Caco-2 (cell line): ENCODE data around the gene TMEM89. TPM values are rescaled to one million over a fixed set of nuclear protein-coding genes. Genes with fewer than 3 reads are reported as not detected.

Experiments used
- BruUV-seq: library from RNA; stranded (reverse); fragments of 400-500 nt; replicated peaks from 2 replicates; lab custom pipeline; 2021; lab: Mats Ljungman, UMichigan
- CTCF ChIA-PET: fragments of 300-600 bp; sonication (Branson Sonifier 250); formaldehyde crosslinking; loops from one replicate; lab custom pipeline; 2022; ENCODE audit warnings: antibody characterized with exemption; lab: Charles Lee
- POLR2A ChIA-PET: fragments of 300-600 bp; sonication (Branson Sonifier 250); formaldehyde crosslinking; loops from one replicate; lab custom pipeline; 2022; ENCODE audit warnings: antibody characterized with exemption; lab: Charles Lee
- DNase-seq, 2 experiments: peaks; one replicate each; pipeline versions ENCODE4 v3.0.0 to v3.0.0-alpha.2; 2020 to 2022
- H3K27me3 ChIP-seq: replicated peaks from 2 replicates; pipeline ENCODE4 v1.6.0; 2011; ENCODE audit warnings: low read length; ENCODE audit not compliant: control insufficient read depth, insufficient read depth
- H3K36me3 ChIP-seq: 2 replicates; pipeline ENCODE4 v1.5.1; 2011; ENCODE audit warnings: low read length; ENCODE audit not compliant: control insufficient read depth, insufficient read depth
- H3K4me1 ChIP-seq: fragments of 250-450 bp; sonication (Bioruptor Pico); 2 replicates; pipeline ENCODE4 v1.5.1; 2020; ENCODE audit warnings: mild to moderate bottlenecking
- H3K4me3 ChIP-seq: 2 replicates; pipeline ENCODE4 v1.5.1; 2011; ENCODE audit warnings: low read depth, mild to moderate bottlenecking, control low read depth, low read length
- H3K9me3 ChIP-seq: fragments of 250-450 bp; sonication (Bioruptor Pico); 2 replicates; pipeline ENCODE4 v1.5.1; 2020; ENCODE audit warnings: mild to moderate bottlenecking, moderate library complexity
- H3K27ac Mint-ChIP-seq: one replicate; pipeline ENCODE4 v1.8.0; 2022; ENCODE audit warnings: mixed read lengths; ENCODE audit not compliant: unreplicated experiment
- H3K27me3 Mint-ChIP-seq: one replicate; pipeline ENCODE4 v1.8.0; 2022; ENCODE audit warnings: mixed read lengths; ENCODE audit not compliant: insufficient read depth, unreplicated experiment
- H3K36me3 Mint-ChIP-seq: one replicate; pipeline ENCODE4 v1.8.0; 2022; ENCODE audit warnings: mild to moderate bottlenecking, mixed read lengths; ENCODE audit not compliant: insufficient read depth, unreplicated experiment
- H3K4me1 Mint-ChIP-seq: one replicate; pipeline ENCODE4 v1.8.0; 2022; ENCODE audit warnings: low read depth, mixed read lengths; ENCODE audit not compliant: unreplicated experiment
- H3K4me3 Mint-ChIP-seq: one replicate; pipeline ENCODE4 v1.8.0; 2022; ENCODE audit warnings: mild to moderate bottlenecking, moderate library complexity, mixed read lengths; ENCODE audit not compliant: unreplicated experiment
- H3K9me3 Mint-ChIP-seq: one replicate; pipeline ENCODE4 v1.8.0; 2022; ENCODE audit warnings: mixed read lengths; ENCODE audit not compliant: unreplicated experiment
- CTCF ChIP-seq, 2 experiments: fragments of 200-600 bp in 1 of 2; IDR thresholded peaks; 1 replicate in 1 of 2; 2 replicates in 1 of 2; pipeline versions ENCODE4 v1.5.1 to v1.8.0; 2011 to 2022; ENCODE audit warnings: antibody characterized with exemption in 1 of 2, control low read depth in 1 of 2, inconsistent platforms in 1 of 2, low read depth in 1 of 2, low read length in 1 of 2, mild to moderate bottlenecking in 1 of 2, moderate library complexity in 1 of 2; ENCODE audit not compliant: insufficient read depth in 1 of 2, severe bottlenecking in 1 of 2, unreplicated experiment in 1 of 2
- intact Hi-C: fragments of 100-400 bp; cut with micrococcal nuclease; formaldehyde crosslinking; loops from one replicate; pipeline ENCODE4 v1.10.0; 2022; ENCODE audit not compliant: unreplicated experiment
- total RNA-seq: library from RNA; stranded (reverse); gene quantifications from 2 replicates; pipeline ENCODE4 v1.2.3, GENCODE V29; 2022

TMEM89 gene
- total RNA-seq, 1 experiment from 2014 or later: not detected

GRCh38 chr3:48591436-48591835 is 30.1 kb downstream of the TMEM89 start:
- H3K27ac Mint-ChIP-seq: no peak overlapping the region

GRCh38 chr3:48588230-48588629 is 33.3 kb downstream of the TMEM89 start:
- CTCF ChIA-PET: no interaction called here
- H3K4me1 ChIP-seq: no peaks in the 10 kb centered on the region
- DNase-seq: no peak
- intact Hi-C loops: no loop called here
- H3K9me3 ChIP-seq: no peaks in the 10 kb centered on the region
- Mint-ChIP-seq H3K4me3 (no peak overlapping the region), H3K36me3 (no peaks in the 10 kb centered on the region), H3K27me3 (no peaks in the 10 kb centered on the region), H3K4me1 (peaks cover 8% of the 10 kb centered on the region), H3K9me3 (no peaks in the 10 kb centered on the region), H3K27ac (no peak overlapping the region)
- BruUV-seq: no TSS peak
- no peak for TF ChIP-seq CTCF (IDR thresholded peaks at IDR 0.05; ENCODE audit: insufficient read depth in 1 of 2, low read depth in 1 of 2, low read length in 1 of 2, severe bottlenecking in 1 of 2, unreplicated experiment in 1 of 2)
- no peaks in the 10 kb centered on the region for H3K36me3 ChIP-seq
- no peak overlapping the region for H3K4me3 ChIP-seq
- no peaks in the 10 kb centered on the region for H3K27me3 ChIP-seq
- POLR2A ChIA-PET: no interaction called here

More at GRCh38 chr3:48591436-48591835, 30.1 kb downstream of the TMEM89 start:
- Histone ChIP-seq H3K27me3 (no peaks in the 10 kb centered on the region), H3K9me3 (no peaks in the 10 kb centered on the region), H3K4me1 (peaks cover 8% of the 10 kb centered on the region; the same call in 1 of the 2 replicates), H3K36me3 (no peaks in the 10 kb centered on the region), H3K4me3 (no peak overlapping the region)
- Mint-ChIP-seq H3K27me3 (no peaks in the 10 kb centered on the region), H3K4me3 (no peak overlapping the region), H3K36me3 (peaks cover 6% of the 10 kb centered on the region), H3K9me3 (no peaks in the 10 kb centered on the region), H3K4me1 (peaks cover 15% of the 10 kb centered on the region)
- POLR2A ChIA-PET: no interaction called here
- no peak for TF ChIP-seq CTCF (IDR thresholded peaks at IDR 0.05; ENCODE audit: insufficient read depth in 1 of 2, low read depth in 1 of 2, low read length in 1 of 2, severe bottlenecking in 1 of 2, unreplicated experiment in 1 of 2)
- CTCF ChIA-PET: interaction anchor here (1.0 kb wide), 1 partner anchor 43 kb away, joined by 4 read pairs; no protein-coding TSS in a partner anchor
- intact Hi-C loops: no loop called here
- DNase-seq: no peak
- BruUV-seq: no TSS peak

GRCh38 chr3:48587686-48588085 is 33.9 kb downstream of the TMEM89 start:
- ChIA-PET CTCF (no interaction called here), POLR2A (no interaction called here)
- no peaks in the 10 kb centered on the region for H3K36me3 ChIP-seq
- H3K36me3 Mint-ChIP-seq: no peaks in the 10 kb centered on the region
- no peaks in the 10 kb centered on the region for H3K27me3 ChIP-seq
- BruUV-seq: no TSS peak
- H3K4me1 ChIP-seq: no peaks in the 10 kb centered on the region
- H3K9me3 ChIP-seq: no peaks in the 10 kb centered on the region
- H3K27me3 Mint-ChIP-seq: no peaks in the 10 kb centered on the region
- H3K9me3 Mint-ChIP-seq: no peaks in the 10 kb centered on the region
- intact Hi-C loops: no loop called here
- H3K4me3 Mint-ChIP-seq: no peak overlapping the region
- TF ChIP-seq CTCF (IDR thresholded peaks at IDR 0.05; ENCODE audit: insufficient read depth in 1 of 2, low read depth in 1 of 2, low read length in 1 of 2, severe bottlenecking in 1 of 2, unreplicated experiment in 1 of 2): no peak
- peaks cover 8% of the 10 kb centered on the region for H3K4me1 Mint-ChIP-seq
- no peak overlapping the region for H3K4me3 ChIP-seq
- H3K27ac Mint-ChIP-seq: no peak overlapping the region
- DNase-seq: no peak
